GM19397 (cell line): ENCODE measurements around the gene MSI1.

Experiments
- ATAC-seq: cut with Tn5 transposase; IDR thresholded peaks from one replicate; pipeline ENCODE4 v1.9.1; 2021; ENCODE audit warnings: mild to moderate bottlenecking, moderate library complexity; ENCODE audit not compliant: unreplicated experiment

Gene MSI1

DNA sequence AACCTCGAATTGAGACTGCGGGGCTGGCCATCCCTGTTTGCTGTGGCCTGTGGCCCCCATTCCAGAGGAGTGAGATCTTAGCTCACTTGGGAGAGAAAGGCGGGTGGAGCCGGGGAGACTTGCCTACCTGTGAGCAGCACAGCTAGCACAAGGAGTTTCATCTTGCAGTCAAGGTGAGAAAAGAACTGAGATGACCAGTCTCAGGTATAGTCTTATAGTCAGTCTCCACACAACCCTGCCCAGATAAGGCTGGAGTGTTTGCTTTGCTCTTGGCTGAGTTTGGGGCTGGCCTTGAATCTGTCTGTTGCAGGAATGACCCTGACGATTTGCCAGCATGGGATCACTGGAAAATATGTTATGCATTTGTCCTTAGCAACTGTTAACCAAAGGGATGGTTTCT is 41.4 kb downstream of the MSI1 start, which contains the start of gene PLA2G1B:
TSS of gene PLA2G1B (minus strand) at position 187 of the 400 bp plus-strand sequence. CDS start at position 161, 26 bp downstream.
- no peak for ATAC-seq

DNA sequence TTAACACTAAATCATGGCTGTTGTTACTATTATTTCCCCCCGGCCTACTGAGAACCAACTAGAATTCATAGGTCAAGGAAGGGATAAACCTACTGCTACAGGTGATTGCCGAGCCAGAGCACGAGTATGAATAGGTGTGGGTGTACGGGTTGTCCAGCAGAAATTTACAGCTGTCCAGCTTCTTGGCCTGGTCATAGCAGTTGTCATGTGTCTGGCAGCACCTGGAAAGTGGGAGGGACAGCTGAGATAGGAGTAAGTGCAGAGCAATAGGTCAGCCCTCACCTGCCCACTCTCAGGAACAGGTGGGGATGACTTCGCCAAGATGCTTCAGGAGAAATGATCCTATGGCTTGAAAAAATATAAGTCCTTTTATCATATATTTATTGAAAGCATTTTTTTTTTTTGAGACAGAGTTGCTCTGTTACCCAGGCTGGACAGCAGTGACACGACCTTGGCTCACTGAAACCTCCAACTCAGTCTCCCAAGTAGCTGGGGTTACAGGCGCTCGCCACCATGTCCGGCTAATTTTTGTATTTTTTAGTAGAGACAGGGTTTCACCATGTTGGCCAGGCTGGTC is 44.0 kb downstream of the MSI1 start:
- ATAC-seq = no peak

DNA sequence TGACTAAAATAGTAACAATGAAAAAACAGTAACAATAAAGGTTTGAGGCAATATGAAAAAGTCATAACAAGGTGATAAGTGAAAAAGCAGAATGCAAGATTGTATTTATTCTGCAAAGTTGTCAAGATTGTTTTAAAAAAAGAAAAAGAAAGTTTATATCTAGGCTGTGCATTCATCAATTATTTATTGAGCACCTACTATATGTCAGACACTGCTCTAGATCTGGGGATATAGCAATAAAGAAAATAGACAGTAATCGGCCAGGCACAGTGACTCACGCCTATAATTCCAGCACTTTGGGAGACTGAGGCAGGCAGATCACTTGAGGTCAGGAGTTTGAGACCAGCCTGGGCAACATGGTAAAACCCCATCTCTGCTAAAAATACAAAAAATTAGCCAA is 45.2 kb downstream of the MSI1 start:
- ATAC-seq = no peak

DNA sequence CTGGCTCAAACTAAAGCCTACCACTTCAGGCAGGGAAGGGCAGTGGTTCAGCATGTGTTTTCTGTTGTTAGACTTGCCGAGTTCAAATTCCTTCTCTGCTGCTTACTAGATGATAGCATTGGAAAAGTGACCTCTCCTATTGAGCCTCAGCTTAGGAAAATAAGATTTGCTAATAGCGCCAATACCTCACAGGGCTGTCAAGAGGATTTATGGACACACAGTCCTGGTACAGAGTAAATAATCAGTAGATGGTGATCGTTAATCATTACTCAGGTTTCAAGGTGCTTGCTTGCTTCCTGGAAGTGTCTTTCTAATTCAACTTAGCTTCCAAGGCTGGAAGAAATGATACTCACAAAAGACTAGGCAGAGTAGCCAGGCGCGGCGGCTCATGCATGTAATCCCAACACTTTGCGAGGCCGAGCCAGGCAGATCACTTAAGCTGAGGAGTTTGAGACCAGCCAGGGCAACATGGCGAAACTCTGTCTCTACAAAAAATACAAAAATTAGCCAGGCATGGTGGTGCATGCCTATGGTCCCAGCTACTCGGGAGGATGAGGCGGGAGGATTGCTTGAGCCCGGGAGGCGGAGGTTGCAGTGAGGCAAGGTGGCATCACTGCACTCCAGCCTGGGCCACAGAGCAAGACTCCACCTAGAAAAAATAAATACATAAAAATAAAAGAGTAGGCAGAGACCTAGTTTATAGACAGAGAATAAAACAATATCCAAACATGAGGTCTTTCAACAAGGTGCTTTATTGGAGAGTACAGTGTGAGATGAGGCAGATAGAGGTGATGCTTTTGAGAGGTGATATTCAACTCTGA is 47.4 kb downstream of the MSI1 start:
- ATAC-seq = no peak

DNA sequence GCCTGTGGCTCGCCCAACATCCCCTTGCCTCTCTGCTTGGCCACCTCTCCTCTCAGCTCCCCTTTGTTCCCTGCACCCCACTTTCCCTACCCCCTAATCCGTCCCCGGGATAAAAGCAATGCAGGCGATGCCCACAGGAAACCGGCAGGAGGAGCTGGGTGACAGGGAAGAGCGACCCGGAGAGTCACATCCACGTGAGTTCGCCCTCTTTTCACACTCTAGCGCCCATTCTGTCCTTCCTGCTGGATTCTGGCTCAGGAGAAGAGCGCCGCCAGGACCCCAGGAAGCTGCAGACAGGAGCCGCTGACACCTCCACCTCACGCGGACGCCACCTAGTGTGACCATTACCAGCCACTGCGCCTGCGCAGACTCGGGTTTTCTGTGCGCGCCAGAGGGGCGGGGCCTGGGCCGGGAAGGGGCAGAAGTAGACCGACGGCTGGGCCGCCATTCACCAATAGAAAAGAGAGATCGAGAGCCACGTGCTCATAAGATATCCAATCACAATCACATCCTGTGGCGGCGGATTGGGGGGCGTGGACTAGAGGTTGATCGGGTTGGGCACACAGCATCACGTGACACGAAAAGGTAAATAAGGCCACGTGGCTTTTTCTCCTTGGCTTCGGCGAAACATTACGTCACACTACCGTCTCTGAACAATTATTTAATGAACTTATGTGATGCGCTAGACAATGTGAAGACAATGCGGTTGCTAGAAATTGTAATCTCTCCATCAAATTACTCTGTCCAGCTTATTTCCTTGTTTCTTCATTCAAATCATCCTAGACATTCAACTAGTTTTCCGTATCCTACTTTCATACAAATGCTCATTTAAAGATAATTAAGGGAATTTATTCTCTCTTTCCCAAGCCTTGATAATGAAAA is 51.5 kb downstream of the MSI1 start:
- ATAC-seq = peak; percentile 98

DNA sequence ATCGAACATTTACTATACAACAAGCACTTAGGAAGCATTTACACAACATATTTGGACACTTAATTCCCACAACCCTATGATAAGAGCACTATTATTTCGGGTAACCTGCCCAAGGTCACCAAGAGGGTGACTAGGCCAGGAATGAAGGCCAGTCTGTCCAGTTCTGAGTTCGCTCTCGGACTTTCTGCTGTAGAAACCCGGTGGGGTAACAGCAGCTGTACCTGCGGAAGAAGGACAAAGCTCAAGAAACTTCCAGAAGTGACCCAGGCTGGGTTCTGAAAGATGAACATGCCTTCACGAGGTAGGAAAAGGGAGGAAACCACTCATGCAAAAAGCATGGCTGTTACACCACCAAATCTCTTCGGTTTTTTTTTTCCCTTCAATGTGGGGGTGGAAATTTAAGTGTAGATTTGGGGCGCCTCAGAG is 52.2 kb downstream of the MSI1 start:
- ATAC-seq = no peak

DNA sequence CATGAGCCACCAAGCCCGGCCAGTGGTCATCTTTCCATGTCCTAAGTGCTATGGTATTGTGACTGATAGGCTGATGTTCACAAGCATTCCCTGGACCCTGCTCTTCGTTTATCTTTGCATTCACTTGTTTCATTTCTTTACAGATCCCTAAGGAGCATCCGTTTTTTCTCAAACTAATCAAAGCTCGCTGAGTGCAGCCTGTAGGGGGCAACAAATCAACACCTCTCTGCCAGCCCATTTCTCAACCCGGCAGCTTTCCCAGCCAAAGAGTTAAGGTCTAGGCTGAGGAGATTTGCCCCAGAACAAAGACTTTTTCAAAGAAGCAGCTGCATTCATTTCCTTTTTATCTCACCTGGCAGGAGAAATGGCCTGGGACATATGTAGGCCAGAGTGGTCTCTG is 54.7 kb downstream of the MSI1 start:
- ATAC-seq = no peak

DNA sequence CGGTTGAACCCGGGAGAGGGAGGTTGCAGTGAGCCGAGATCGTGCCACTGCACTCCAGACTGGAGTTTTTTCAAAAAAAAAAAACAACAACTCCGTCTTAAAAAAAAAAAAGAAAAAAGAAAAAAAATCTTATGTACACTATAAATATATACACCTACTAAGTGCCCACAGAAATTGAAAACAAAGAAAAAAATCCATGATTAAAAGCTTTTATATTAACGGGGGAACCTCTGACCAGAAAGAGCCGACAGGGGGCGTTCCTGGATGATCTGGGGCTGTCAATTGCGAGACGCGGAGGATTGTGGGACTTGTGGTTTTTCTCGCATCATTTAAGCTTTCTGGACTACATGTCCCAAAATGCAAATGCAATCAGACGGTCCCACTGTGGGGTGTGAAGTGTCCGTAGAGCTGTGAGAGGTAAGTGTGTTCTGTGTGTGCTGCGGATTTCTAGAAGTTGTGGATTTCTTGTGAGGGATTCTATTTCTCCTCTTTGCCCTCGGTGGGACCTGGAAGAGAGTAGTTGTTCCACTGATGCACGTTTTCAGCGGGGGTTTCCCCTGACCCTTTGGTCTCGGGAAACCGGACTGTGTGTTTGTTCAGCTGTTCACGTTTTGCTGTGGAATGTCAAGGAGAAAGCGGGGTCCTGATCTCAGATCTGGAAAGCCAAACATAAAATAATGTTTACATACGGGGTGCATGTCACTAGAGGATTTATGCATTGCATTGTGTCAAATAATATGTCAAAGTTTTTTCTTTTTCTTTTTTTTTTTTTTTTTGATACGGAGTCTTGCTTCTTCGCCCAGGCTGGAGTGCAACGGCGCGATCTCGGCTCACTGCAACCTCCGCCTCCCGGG is 66.8 kb downstream of the MSI1 start, which contains the start of gene SIRT4:
TSS of gene SIRT4 (plus strand) at position 360 of the 854 bp plus-strand sequence. CDS start 1,241 bp downstream, outside the sequence.
- ATAC-seq = peak; percentile 95

DNA sequence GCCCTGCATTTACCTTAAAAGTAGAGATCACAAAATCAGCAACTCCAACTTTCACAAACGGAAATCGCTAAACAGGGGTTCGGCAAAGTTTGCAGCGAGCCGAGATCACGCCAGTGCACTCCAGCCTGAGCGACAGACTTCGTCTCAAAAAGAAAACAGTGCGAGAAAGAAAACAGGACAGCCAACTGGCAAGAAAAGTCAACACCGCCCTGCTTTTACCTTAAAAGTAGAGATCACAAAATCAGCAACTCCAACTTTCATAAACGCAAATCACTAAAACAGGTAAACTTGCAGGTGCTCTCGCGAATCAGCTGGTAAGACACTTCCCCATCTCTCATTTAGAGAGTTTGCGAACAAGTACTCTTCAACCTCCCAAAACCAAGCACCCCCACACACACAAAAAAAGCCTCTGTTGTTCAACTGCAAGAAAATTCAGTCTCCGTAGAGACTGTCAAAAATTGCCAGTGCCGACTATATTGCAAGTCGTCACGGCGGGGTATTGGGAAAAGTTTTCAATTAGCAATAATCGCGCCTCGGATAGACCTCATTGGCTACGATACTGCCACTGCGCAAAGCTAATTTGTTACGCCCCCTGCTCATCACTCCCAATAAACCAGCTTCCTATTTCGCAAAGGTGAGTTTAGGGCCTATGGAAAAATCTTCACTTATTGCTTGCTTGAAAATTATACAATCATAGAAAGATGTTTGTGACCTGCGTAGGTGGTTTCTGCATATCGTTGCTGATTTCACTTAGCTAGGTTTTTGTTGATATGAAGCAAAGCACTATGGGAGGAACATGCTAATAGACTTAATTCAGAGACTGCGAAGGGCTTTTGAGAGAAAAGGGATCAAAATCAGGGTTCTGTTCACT is 76.1 kb downstream of the MSI1 start, which contains the start of gene RNU4-1:
TSS of gene RNU4-1 (minus strand) at position 577 of the 871 bp plus-strand sequence.
- peak; percentile 44 for ATAC-seq

DNA sequence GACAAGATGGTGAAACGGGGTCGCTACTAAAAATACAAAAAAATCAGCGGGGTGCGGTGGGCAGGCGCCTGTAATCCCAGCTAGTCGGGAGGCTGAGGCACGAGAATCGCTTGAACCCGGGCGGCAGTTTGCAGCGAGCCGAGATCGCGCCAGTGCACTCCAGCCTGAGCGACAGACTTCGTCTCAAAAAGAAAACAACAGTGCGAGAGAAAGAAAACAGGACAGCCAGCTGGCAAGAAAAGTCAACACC is 76.6 kb downstream of the MSI1 start:
- peak; percentile 5 for ATAC-seq
